Neural cell (in vitro differentiated cells): ENCODE results near the gene ATP11A. TPM values are rescaled to one million over a fixed set of nuclear protein-coding genes. Genes with fewer than 3 reads are reported as not detected.
A peak's percentile ranks its signal among the peaks of the same experiment; 100 is the strongest.

ENCODE experiments used
- H2AFZ ChIP-seq: fragments of 200-600, 300-800 bp; sonication (generic), shearing (Covaris generic); 2 replicates; pipeline ENCODE4 v1.6.0; 2014; ENCODE audit warnings: low read depth, mild to moderate bottlenecking, antibody characterized with exemption, low read length, moderate library complexity
- H3F3A ChIP-seq: fragments of 200-600 bp; shearing (Covaris generic); 2 replicates; pipeline ENCODE4 v1.6.1; 2016; ENCODE audit warnings: mild to moderate bottlenecking, moderate library complexity, mixed read lengths, antibody characterized with exemption, low read length; ENCODE audit not compliant: insufficient read depth, poor library complexity, severe bottlenecking
- H3K27ac ChIP-seq: fragments of 200-600, 300-800 bp; sonication (generic), shearing (Covaris generic); 2 replicates; pipeline ENCODE4 v1.5.1; 2014; ENCODE audit warnings: mild to moderate bottlenecking, low read length, moderate library complexity
- H3K27me3 ChIP-seq: fragments of 300-800, 200-600 bp; sonication (generic), shearing (Covaris generic); 2 replicates; pipeline ENCODE4 v1.6.0; 2014; ENCODE audit warnings: mild to moderate bottlenecking, low read depth, low read length, moderate library complexity; ENCODE audit not compliant: insufficient read depth
- H3K36me3 ChIP-seq: fragments of 300-800, 200-600 bp; sonication (generic), shearing (Covaris generic); 2 replicates; pipeline ENCODE4 v1.5.1; 2014; ENCODE audit warnings: mild to moderate bottlenecking, antibody characterized with exemption, low read length, moderate library complexity; ENCODE audit not compliant: insufficient read depth
- H3K4me2 ChIP-seq: fragments of 300-800, 200-600 bp; sonication (generic), shearing (Covaris generic); 2 replicates; pipeline ENCODE4 v1.6.0; 2014; ENCODE audit warnings: mild to moderate bottlenecking, low read length
- H3K4me3 ChIP-seq: fragments of 300-800, 200-600 bp; sonication (generic), shearing (Covaris generic); 2 replicates; pipeline ENCODE4 v1.5.1; 2014; ENCODE audit warnings: mild to moderate bottlenecking, low read length, moderate library complexity
- H3K79me2 ChIP-seq: fragments of 200-600 bp; shearing (Covaris generic); replicated peaks from 2 replicates; pipeline ENCODE4 v1.6.0; 2014; ENCODE audit warnings: mild to moderate bottlenecking, low read length, moderate library complexity; ENCODE audit not compliant: insufficient read depth
- H3K9ac ChIP-seq: fragments of 300-800, 200-600 bp; sonication (generic), shearing (Covaris generic); 2 replicates; pipeline ENCODE4 v1.6.1; 2016; ENCODE audit warnings: mild to moderate bottlenecking, low read length, mixed read lengths
- H3K9me2 ChIP-seq: fragments of 200-600 bp; shearing (Covaris generic); 2 replicates; pipeline ENCODE4 v1.6.1; 2016; ENCODE audit warnings: mild to moderate bottlenecking, low read length, mixed read lengths; ENCODE audit not compliant: insufficient read depth
- H3K9me3 ChIP-seq: fragments of 200-600, 300-800 bp; sonication (generic), shearing (Covaris generic); 2 replicates; pipeline ENCODE4 v1.6.1; 2016; ENCODE audit warnings: mild to moderate bottlenecking, mixed run types, low read length, moderate library complexity, mixed read lengths
- H4K20me1 ChIP-seq: fragments of 200-600 bp; shearing (Covaris generic); 2 replicates; pipeline ENCODE4 v1.6.1; 2016; ENCODE audit warnings: mild to moderate bottlenecking, mixed run types; ENCODE audit not compliant: insufficient read depth
- EP300 ChIP-seq: fragments of 450-650 bp; conservative IDR thresholded peaks from 2 replicates; pipeline ENCODE4 v1.6.1; 2014; ENCODE audit warnings: antibody characterized with exemption, mild to moderate bottlenecking, moderate library complexity; ENCODE audit not compliant: poor library complexity, severe bottlenecking
- EZH2 ChIP-seq: fragments of 200-600, 300-800 bp; shearing (Covaris generic), sonication (generic); IDR thresholded peaks from 2 replicates; pipeline ENCODE4 v1.6.1; 2014; ENCODE audit warnings: antibody characterized with exemption, low read length, borderline replicate concordance, mild to moderate bottlenecking; ENCODE audit not compliant: insufficient read depth, poor library complexity, severe bottlenecking
- MXI1 ChIP-seq: fragments of 450-650 bp; conservative IDR thresholded peaks from 2 replicates; pipeline ENCODE4 v1.6.1; 2014; ENCODE audit warnings: antibody characterized with exemption, mild to moderate bottlenecking; ENCODE audit not compliant: poor library complexity, severe bottlenecking
- POLR2AphosphoS5 ChIP-seq: IDR thresholded peaks from 2 replicates; pipeline ENCODE4 v1.6.1; 2012
- RAD21 ChIP-seq: fragments of 450-650 bp; conservative IDR thresholded peaks from 2 replicates; pipeline ENCODE4 v1.6.1; 2014; ENCODE audit warnings: antibody characterized with exemption, mild to moderate bottlenecking, moderate library complexity
- SMC3 ChIP-seq: fragments of 450-650 bp; conservative IDR thresholded peaks from 2 replicates; pipeline ENCODE4 v1.6.1; 2014; ENCODE audit warnings: antibody characterized with exemption, mild to moderate bottlenecking, moderate library complexity; ENCODE audit not compliant: poor library complexity
- TAF1 ChIP-seq: IDR thresholded peaks from 2 replicates; pipeline ENCODE4 v1.6.1; 2012; ENCODE audit warnings: low read depth
- polyA plus RNA-seq: library from polyadenylated mRNA; depleted of rRNA; stranded (reverse); fragments of >200 nt; gene quantifications from 2 replicates; pipeline ENCODE4 v1.2.3, GENCODE V29; 2014
- TF ChIP-seq, protein P1 (sequence below): IDR thresholded peaks from 2 replicates; pipeline ENCODE4 v1.6.1; 2012; ENCODE audit warnings: borderline replicate concordance
- TF ChIP-seq, protein P2 (sequence below): fragments of 450-650 bp; IDR thresholded peaks from 2 replicates; pipeline ENCODE4 v1.5.1; 2014; ENCODE audit warnings: antibody characterized with exemption, mild to moderate bottlenecking, moderate library complexity; ENCODE audit not compliant: poor library complexity, severe bottlenecking

The ATP11A gene
- polyA plus RNA-seq, 1 donor from 2014 or later = 3.0 TPM

DNA sequence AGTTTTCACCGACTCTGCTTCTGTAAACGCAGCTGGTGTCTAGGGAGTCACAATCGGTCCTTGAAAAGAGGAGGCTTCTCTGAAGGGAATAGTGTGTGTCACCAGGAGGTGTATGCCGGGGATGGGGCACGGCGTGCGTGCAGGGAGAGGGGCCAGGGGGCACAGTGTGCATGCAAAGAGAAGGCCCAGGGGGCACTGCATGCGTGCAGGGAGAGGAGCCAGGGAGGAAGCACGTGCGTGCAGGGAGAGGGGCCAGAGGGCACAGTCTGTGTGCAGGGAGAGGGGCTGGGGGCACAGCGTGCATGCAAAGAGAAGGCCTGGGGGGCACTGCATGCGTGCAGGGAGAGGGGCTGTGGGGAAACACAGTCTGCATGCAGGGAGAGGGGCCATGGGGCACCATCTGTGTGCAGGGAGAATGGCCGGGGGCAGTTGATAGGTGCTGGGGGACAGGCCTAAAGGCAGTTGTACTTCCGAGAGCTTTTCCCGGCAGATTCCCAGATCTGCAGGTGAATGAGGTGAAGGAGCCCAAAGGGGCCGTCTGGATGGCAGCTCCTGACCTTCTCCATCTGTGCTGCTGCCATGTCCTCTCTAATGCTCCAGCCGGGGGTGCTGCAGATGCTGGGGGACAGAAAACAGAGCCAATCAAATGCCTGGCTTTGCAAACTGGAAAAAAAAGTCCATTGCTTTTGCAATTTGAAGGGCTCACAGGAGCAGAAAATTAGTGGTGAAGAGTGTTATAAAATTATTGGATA is 36.4 kb downstream of the ATP11A start:
- H3K9me3 ChIP-seq = no peaks in the 10 kb centered on the region
- no peak overlapping the region for H3K4me2 ChIP-seq
- no peaks in the 10 kb centered on the region for H3F3A ChIP-seq
- H3K9me2 ChIP-seq = no peaks in the 10 kb centered on the region
- no peaks in the 10 kb centered on the region for H3K27me3 ChIP-seq
- TF ChIP-seq RAD21 (no peak), MXI1 (no peak), EP300 (no peak), POLR2AphosphoS5 (no peak), EZH2 (no peak), SMC3 (no peak), TAF1 (no peak)
- TF ChIP-seq, protein P1, sequence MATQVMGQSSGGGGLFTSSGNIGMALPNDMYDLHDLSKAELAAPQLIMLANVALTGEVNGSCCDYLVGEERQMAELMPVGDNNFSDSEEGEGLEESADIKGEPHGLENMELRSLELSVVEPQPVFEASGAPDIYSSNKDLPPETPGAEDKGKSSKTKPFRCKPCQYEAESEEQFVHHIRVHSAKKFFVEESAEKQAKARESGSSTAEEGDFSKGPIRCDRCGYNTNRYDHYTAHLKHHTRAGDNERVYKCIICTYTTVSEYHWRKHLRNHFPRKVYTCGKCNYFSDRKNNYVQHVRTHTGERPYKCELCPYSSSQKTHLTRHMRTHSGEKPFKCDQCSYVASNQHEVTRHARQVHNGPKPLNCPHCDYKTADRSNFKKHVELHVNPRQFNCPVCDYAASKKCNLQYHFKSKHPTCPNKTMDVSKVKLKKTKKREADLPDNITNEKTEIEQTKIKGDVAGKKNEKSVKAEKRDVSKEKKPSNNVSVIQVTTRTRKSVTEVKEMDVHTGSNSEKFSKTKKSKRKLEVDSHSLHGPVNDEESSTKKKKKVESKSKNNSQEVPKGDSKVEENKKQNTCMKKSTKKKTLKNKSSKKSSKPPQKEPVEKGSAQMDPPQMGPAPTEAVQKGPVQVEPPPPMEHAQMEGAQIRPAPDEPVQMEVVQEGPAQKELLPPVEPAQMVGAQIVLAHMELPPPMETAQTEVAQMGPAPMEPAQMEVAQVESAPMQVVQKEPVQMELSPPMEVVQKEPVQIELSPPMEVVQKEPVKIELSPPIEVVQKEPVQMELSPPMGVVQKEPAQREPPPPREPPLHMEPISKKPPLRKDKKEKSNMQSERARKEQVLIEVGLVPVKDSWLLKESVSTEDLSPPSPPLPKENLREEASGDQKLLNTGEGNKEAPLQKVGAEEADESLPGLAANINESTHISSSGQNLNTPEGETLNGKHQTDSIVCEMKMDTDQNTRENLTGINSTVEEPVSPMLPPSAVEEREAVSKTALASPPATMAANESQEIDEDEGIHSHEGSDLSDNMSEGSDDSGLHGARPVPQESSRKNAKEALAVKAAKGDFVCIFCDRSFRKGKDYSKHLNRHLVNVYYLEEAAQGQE = no peak
- TF ChIP-seq, protein P2, sequence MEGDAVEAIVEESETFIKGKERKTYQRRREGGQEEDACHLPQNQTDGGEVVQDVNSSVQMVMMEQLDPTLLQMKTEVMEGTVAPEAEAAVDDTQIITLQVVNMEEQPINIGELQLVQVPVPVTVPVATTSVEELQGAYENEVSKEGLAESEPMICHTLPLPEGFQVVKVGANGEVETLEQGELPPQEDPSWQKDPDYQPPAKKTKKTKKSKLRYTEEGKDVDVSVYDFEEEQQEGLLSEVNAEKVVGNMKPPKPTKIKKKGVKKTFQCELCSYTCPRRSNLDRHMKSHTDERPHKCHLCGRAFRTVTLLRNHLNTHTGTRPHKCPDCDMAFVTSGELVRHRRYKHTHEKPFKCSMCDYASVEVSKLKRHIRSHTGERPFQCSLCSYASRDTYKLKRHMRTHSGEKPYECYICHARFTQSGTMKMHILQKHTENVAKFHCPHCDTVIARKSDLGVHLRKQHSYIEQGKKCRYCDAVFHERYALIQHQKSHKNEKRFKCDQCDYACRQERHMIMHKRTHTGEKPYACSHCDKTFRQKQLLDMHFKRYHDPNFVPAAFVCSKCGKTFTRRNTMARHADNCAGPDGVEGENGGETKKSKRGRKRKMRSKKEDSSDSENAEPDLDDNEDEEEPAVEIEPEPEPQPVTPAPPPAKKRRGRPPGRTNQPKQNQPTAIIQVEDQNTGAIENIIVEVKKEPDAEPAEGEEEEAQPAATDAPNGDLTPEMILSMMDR = no peak
- no peaks in the 10 kb centered on the region for H3K36me3 ChIP-seq
- H3K27ac ChIP-seq = no peak overlapping the region
- H4K20me1 ChIP-seq = no peaks in the 10 kb centered on the region
- peak overlapping the region; percentile 16 for H3K9ac ChIP-seq
- no peak overlapping the region for H3K4me3 ChIP-seq
- H2AFZ ChIP-seq = no peak overlapping the region
- H3K79me2 ChIP-seq = no peaks in the 10 kb centered on the region

DNA sequence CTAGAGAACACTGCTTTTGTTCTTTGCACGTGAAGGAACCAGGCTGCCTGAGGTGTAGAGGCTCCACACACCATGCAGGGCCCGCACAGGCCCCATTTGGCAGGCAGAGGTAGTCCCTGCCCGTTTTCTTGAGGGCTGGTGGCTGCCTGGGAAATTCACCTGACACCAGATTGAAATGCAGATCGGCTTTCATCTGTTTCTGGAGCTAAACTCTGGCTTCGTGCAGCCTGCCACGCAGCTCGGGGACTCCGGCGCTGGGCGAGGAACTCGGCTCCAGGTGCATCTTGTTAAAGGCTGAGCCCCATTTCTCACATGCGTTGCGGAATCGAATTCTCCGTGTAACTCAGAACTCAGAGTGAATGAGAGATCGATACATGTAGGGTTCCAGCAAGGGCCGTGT is 37.7 kb downstream of the ATP11A start:
- Histone ChIP-seq H3K27me3 (no peaks in the 10 kb centered on the region), H3K9me2 (no peaks in the 10 kb centered on the region), H3K4me3 (no peak overlapping the region), H3K27ac (no peak overlapping the region), H3K36me3 (no peaks in the 10 kb centered on the region), H3K9ac (no peak overlapping the region), H3F3A (no peaks in the 10 kb centered on the region), H3K4me2 (no peak overlapping the region), H2AFZ (no peak overlapping the region), H3K9me3 (no peaks in the 10 kb centered on the region), H3K79me2 (no peaks in the 10 kb centered on the region), H4K20me1 (no peaks in the 10 kb centered on the region)
- TF ChIP-seq MXI1 (no peak), SMC3 (no peak), POLR2AphosphoS5 (no peak), EP300 (no peak), TAF1 (no peak), EZH2 (no peak), RAD21 (no peak)
- TF ChIP-seq, protein P2 = no peak
- TF ChIP-seq, protein P1 = no peak
